ENCODE data around the gene NR4A1. TPM values are rescaled to one million over a fixed set of nuclear protein-coding genes. Genes with fewer than 3 reads are reported as not detected.
"Not testable (repeated sequence)": the region's sequence is repeated elsewhere in the genome, so short reads cannot be mapped to it uniquely, and the experiment has no call there.

The NR4A1 gene
- total and polyA plus RNA-seq, 4 donors: 21.2 to 96.6 (median 40.0) TPM

DNA sequence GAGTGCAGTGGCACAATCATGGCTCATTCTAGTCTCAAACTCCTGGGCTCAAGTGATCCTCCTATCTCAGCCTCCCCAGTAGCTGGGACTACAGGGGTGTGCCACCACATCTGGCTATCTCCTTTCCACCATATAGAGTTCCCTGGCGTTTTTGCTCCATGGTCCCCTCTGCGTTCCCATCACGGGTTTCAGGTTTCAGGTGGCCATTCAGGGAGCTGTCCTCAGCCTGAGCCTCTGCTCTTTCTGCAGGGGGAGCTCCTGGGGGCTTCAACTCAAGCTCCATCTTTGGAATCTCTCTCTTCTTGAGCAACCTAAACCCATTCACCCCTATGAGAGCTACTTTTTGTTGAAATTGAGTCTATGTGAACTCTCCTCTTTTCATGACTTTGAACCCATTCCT lies 39.8 kb downstream of the NR4A1 start:
- Histone ChIP-seq H3K27ac (ENCODE audit: low read depth, low read length) (no peak overlapping the region), H3K4me3 (ENCODE audit: low read depth, low read length) (no peak overlapping the region), H3K36me3 (ENCODE audit: control insufficient read depth, insufficient read depth, low read length) (no peaks in the 10 kb centered on the region), H3K9me3 (ENCODE audit: control insufficient read depth, insufficient read depth, low read length) (no peaks in the 10 kb centered on the region), H3K4me1 (ENCODE audit: control insufficient read depth, insufficient read depth, low read length) (no peaks in the 10 kb centered on the region), H3K27me3 (ENCODE audit: control insufficient read depth, insufficient read depth, low read length) (peaks cover 3% of the 10 kb centered on the region)
- 14% methylated on average over 3 of the region's 3 CpGs for WGBS (ENCODE audit: insufficient coverage)
- no peak for DNase-seq (ENCODE audit: low read depth in 4 of 6, low spot score in 6 of 6)

DNA sequence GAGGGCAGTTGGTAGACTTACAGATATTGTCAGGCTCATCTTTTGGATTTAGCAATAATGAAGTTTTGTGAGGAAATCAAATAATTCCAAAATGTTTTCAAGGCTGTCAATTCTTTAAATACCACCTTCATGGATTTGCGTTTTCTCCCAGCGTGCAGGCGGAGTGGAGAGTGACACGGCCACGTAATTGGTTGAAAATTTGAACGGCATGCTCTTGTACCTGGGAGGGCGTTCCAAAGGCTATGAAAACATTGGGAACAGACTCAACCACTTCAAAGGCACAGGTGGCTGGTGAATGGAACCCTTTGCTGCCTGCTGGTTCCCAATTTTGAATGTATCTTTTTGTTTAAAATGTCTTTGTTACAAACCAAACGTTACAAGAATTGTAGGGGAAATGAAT lies 40.6 kb downstream of the NR4A1 start:
- Histone ChIP-seq H3K36me3 (ENCODE audit: control insufficient read depth, insufficient read depth, low read length) (no peaks in the 10 kb centered on the region), H3K27me3 (ENCODE audit: control insufficient read depth, insufficient read depth, low read length) (peaks cover 3% of the 10 kb centered on the region), H3K27ac (ENCODE audit: low read depth, low read length) (no peak overlapping the region), H3K4me3 (ENCODE audit: low read depth, low read length) (no peak overlapping the region), H3K4me1 (ENCODE audit: control insufficient read depth, insufficient read depth, low read length) (no peaks in the 10 kb centered on the region), H3K9me3 (ENCODE audit: control insufficient read depth, insufficient read depth, low read length) (no peaks in the 10 kb centered on the region)
- WGBS (ENCODE audit: insufficient coverage): 67% methylated on average over 5 of the region's 8 CpGs
- DNase-seq (ENCODE audit: low read depth in 4 of 6, low spot score in 6 of 6): no peak

DNA sequence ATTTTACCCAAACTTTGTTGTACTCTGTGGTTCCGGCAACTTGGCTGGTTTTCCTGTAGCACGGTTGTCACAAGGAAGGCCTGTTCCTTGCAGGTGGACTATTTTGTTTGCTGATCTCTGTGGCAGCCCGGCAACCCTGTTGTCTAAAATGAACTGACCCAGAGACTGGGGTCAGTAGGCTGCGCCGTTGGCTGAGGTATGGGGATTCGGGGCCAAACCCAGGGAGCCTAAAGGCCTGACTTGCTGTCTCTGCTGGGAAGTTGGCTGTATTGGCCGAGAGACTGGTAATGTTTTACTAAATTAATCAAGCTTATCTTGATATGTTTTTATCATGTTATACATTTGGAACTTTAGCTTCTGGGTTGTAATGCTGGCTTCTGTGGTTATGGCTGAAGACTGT lies 42.1 kb downstream of the NR4A1 start:
- H3K27me3 ChIP-seq (ENCODE audit: control insufficient read depth, insufficient read depth, low read length): peaks cover 8% of the 10 kb centered on the region
- WGBS (ENCODE audit: insufficient coverage): 62% methylated on average over 5 of the region's 7 CpGs

DNA sequence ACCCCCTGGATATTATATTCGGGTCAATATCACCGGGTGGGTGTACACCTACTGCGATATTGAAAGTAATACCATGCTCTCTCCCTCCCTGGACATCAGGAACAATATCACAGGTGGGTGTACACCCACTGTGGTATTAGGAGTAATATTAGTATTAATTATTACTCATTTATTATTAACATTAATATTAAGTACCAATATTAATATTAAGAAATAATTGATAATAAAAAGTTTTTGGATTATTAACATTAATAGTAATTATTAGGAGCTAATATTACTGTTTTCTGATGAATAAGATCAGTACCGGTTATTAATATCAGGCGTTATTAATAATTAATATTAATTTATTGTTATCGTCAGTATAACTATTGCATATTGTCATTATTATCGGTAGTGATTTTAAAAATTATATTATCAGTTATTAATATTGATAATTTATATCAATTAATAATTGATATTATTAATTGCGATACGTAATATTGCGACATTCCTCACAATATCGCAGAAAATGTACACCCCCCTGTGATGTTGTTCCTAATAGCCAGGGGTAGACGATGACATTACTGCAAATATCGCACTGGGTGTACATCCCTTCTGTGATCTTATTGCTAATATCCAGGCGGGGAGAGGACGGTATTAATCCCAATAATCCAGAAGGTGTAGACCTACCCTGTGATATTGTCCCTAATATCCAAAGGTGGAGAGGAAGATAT lies 45.2 kb downstream of the NR4A1 start:
- Histone ChIP-seq H3K36me3 (ENCODE audit: control insufficient read depth, insufficient read depth, low read length) (no peaks in the 10 kb centered on the region), H3K4me3 (ENCODE audit: low read depth, low read length) (no peak overlapping the region), H3K9me3 (ENCODE audit: control insufficient read depth, insufficient read depth, low read length) (no peaks in the 10 kb centered on the region), H3K4me1 (ENCODE audit: control insufficient read depth, insufficient read depth, low read length) (no peaks in the 10 kb centered on the region), H3K27ac (ENCODE audit: low read depth, low read length) (no peak overlapping the region), H3K27me3 (ENCODE audit: control insufficient read depth, insufficient read depth, low read length) (peaks cover 5% of the 10 kb centered on the region)
- no CpG with 5 or more reads among the region's 15 CpGs for WGBS (ENCODE audit: insufficient coverage)
- DNase-seq (ENCODE audit: low read depth in 4 of 6, low spot score in 6 of 6): no peak

More for the DNA sequence above, 42.1 kb downstream of the NR4A1 start:
- Histone ChIP-seq H3K4me1 (ENCODE audit: control insufficient read depth, insufficient read depth, low read length) (no peaks in the 10 kb centered on the region), H3K36me3 (ENCODE audit: control insufficient read depth, insufficient read depth, low read length) (no peaks in the 10 kb centered on the region), H3K9me3 (ENCODE audit: control insufficient read depth, insufficient read depth, low read length) (no peaks in the 10 kb centered on the region), H3K4me3 (ENCODE audit: low read depth, low read length) (no peak overlapping the region), H3K27ac (ENCODE audit: low read depth, low read length) (no peak overlapping the region)
- DNase-seq (ENCODE audit: low read depth in 4 of 6, low spot score in 6 of 6): no peak

DNA sequence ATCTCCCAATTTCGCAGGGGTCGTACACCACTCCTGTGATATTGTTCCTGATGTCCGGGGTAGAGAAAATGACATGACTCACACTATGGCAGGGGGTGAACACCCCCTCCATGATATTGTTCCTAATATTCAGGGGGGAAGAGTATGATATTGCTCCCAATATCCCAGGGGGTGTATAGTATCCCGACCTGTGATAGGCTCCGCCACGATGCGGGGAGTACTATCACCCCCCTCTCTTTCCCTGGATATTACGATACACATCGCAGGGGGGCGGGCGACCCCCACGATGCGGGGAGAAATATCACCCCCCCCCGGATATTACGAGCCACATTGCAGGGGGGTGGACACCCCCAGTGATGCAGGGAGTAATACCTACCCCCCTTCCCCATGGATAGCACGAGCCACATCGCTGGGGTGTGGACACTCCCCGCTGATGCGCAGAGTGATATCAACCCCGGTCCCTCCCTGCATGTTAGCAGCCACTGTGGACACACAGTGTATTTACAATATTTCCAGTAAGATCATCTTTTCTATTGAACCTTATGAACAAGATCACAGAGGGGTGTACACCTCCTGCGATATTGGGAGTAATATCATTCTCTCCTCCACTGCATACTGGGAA lies 45.9 kb downstream of the NR4A1 start:
- no peak for DNase-seq (ENCODE audit: low read depth in 4 of 6, low spot score in 6 of 6)
- Histone ChIP-seq H3K36me3 (ENCODE audit: control insufficient read depth, insufficient read depth, low read length) (no peaks in the 10 kb centered on the region), H3K9me3 (ENCODE audit: control insufficient read depth, insufficient read depth, low read length) (no peaks in the 10 kb centered on the region), H3K27ac (ENCODE audit: low read depth, low read length) (no peak overlapping the region), H3K4me3 (ENCODE audit: low read depth, low read length) (no peak overlapping the region), H3K27me3 (ENCODE audit: control insufficient read depth, insufficient read depth, low read length) (peaks cover 5% of the 10 kb centered on the region), H3K4me1 (ENCODE audit: control insufficient read depth, insufficient read depth, low read length) (no peaks in the 10 kb centered on the region)
- WGBS (ENCODE audit: insufficient coverage): 76% methylated on average over 5 of the region's 21 CpGs

DNA sequence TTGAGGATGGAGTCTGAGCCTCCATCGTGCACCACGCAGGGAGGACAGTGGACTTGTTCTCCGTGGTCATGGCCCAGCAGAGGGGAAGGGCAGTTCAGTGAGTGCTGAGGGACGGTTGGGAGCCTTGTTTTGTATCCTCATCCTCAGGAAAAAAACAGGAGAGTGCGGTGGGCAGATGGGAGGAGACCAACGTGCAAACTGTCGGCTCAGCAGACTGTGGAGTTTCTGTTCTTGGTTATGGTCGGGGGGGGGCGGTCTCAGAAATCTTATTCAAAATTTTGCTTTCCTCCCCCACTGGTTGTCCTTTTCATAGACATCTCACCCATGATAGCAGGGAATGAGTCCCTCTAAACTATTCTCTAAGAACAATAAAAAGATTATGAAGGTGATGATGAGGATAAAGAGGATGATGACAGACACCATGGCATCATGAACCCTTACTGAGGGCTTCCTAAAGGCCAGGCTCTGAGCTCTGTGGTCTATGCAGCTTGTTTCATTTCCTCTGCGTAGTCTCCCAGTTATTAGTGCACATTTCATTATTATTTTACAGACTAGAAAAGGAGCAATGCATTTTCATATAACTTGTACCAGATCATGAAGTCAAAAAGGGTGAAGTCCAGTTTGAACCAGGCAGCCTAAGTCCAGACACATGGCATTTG lies 53.3 kb downstream of the NR4A1 start:
- not testable (repeated sequence) for H3K27me3 ChIP-seq (ENCODE audit: control insufficient read depth, insufficient read depth, low read length); H3K4me1 ChIP-seq (ENCODE audit: control insufficient read depth, insufficient read depth, low read length); H3K36me3 ChIP-seq (ENCODE audit: control insufficient read depth, insufficient read depth, low read length); H3K27ac ChIP-seq (ENCODE audit: low read depth, low read length); DNase-seq (ENCODE audit: low read depth in 4 of 6, low spot score in 6 of 6); H3K4me3 ChIP-seq (ENCODE audit: low read depth, low read length); H3K9me3 ChIP-seq (ENCODE audit: control insufficient read depth, insufficient read depth, low read length)
- 78% methylated on average over 4 of the region's 10 CpGs for WGBS (ENCODE audit: insufficient coverage)

Other genes with a start within 250 kb of the NR4A1 start
- gene FIGNL2, start 202.7 kb upstream of the NR4A1 start, total RNA-seq: 1 to 10 TPM in 1 of 2 donors, under 1 TPM in 1; 0.40 to 1.3 TPM
- 1 to 10 TPM; 2.2 to 2.4 TPM for gene FIGNL2, start 202.7 kb upstream of the NR4A1 start, polyA plus RNA-seq (ENCODE audit: insufficient read length in 2 of 2)
- gene ANKRD33, start 163.3 kb upstream of the NR4A1 start, total RNA-seq: under 1 TPM in 1 of 2 donors, not detected in 1; 0.17 TPM
- under 1 TPM; 0.14 to 0.21 TPM for gene ANKRD33, start 163.3 kb upstream of the NR4A1 start, polyA plus RNA-seq (ENCODE audit: insufficient read length in 2 of 2)
- 10 to 100 TPM in 1 of 2 donors, 1 to 10 TPM in 1; 8.4 to 55.7 TPM for gene ACVRL1, start 143.9 kb upstream of the NR4A1 start, total RNA-seq
- gene ACVRL1, start 143.9 kb upstream of the NR4A1 start, polyA plus RNA-seq (ENCODE audit: insufficient read length in 2 of 2): 10 to 100 TPM; 14.5 to 19.4 TPM
- 10 to 100 TPM; 16.1 to 26.0 TPM for gene ACVR1B, start 99.7 kb upstream of the NR4A1 start, total RNA-seq
- 10 to 100 TPM; 49.7 to 50.5 TPM for gene ACVR1B, start 99.7 kb upstream of the NR4A1 start, polyA plus RNA-seq (ENCODE audit: insufficient read length in 2 of 2)
- gene TAMALIN, start 44.5 kb upstream of the NR4A1 start, total RNA-seq: 10 to 100 TPM in 1 of 2 donors, 1 to 10 TPM in 1; 6.6 to 27.1 TPM
- 10 to 100 TPM; 12.8 to 21.5 TPM for gene TAMALIN, start 44.5 kb upstream of the NR4A1 start, polyA plus RNA-seq (ENCODE audit: insufficient read length in 2 of 2)
- gene ATG101, start 18.5 kb downstream of the NR4A1 start, total RNA-seq: 10 to 100 TPM; 19.7 to 35.8 TPM
- 10 to 100 TPM; 31.6 to 37.8 TPM for gene ATG101, start 18.5 kb downstream of the NR4A1 start, polyA plus RNA-seq (ENCODE audit: insufficient read length in 2 of 2)
- under 1 TPM; 0.33 to 0.59 TPM for gene SMIM41, start 28.3 kb downstream of the NR4A1 start, total RNA-seq
- gene SMIM41, start 28.3 kb downstream of the NR4A1 start, polyA plus RNA-seq (ENCODE audit: insufficient read length in 2 of 2): under 1 TPM; 0.23 to 0.79 TPM
- not detected for gene KRT80, start 140.6 kb downstream of the NR4A1 start, total RNA-seq
- gene KRT80, start 140.6 kb downstream of the NR4A1 start, polyA plus RNA-seq (ENCODE audit: insufficient read length in 2 of 2): under 1 TPM in 1 of 2 donors, not detected in 1; 0.12 TPM
- under 1 TPM in 1 of 2 donors, not detected in 1; 0.33 TPM for gene KRT7, start 181.8 kb downstream of the NR4A1 start, total RNA-seq
- 1 to 10 TPM in 1 of 2 donors, under 1 TPM in 1; 0.63 to 1.2 TPM for gene KRT7, start 181.8 kb downstream of the NR4A1 start, polyA plus RNA-seq (ENCODE audit: insufficient read length in 2 of 2)
- gene KRT86, start 223.2 kb downstream of the NR4A1 start, total RNA-seq: under 1 TPM; 0.10 to 0.11 TPM
- gene KRT86, start 223.2 kb downstream of the NR4A1 start, polyA plus RNA-seq (ENCODE audit: insufficient read length in 2 of 2): under 1 TPM; 0.65 to 0.73 TPM
- gene KRT81, start 240.1 kb downstream of the NR4A1 start, total RNA-seq: under 1 TPM in 1 of 2 donors, not detected in 1; 0.17 TPM
- gene KRT81, start 240.1 kb downstream of the NR4A1 start, polyA plus RNA-seq (ENCODE audit: insufficient read length in 2 of 2): under 1 TPM; 0.15 to 0.55 TPM

Data from spinal cord (tissue), 10 donors.